IMR-90 (cell line): ENCODE measurements around the gene UPK1B. TPM values are rescaled to one million over a fixed set of nuclear protein-coding genes. Genes with fewer than 3 reads are reported as not detected.
A peak's percentile ranks its signal among the peaks of the same experiment; 100 is the strongest.

Experiments
- ATAC-seq: fragments of 200-7000 bp; cut with Tn5 transposase; 2 replicates; pipeline ENCODE4 v1.9.1; 2020; ENCODE audit warnings: low read depth, mild to moderate bottlenecking, moderate library complexity
- BruUV-seq: library from RNA; stranded (reverse); fragments of 400-500 nt; replicated peaks from 2 replicates; lab custom pipeline; 2021; lab: Mats Ljungman, UMichigan
- CTCF ChIA-PET: fragments of 300-600 bp; formaldehyde crosslinking; extraction: SDS; loops from one replicate; lab custom pipeline; 2021; ENCODE audit warnings: antibody characterized with exemption; lab: Yijun Ruan, JAX
- POLR2A ChIA-PET: fragments of 300-600 bp; sonication (Branson Sonifier 250); formaldehyde crosslinking; loops from one replicate; lab custom pipeline; 2022; ENCODE audit warnings: antibody characterized with exemption; ENCODE audit not compliant: unreplicated experiment; lab: Charles Lee
- DNase-seq: peaks from one replicate; pipeline ENCODE4 v3.0.0; 2013
- H2AFZ ChIP-seq: replicated peaks from 2 replicates; pipeline ENCODE3; 2013; ENCODE audit warnings: low read length, mild to moderate bottlenecking; ENCODE audit not compliant: poor library complexity
- H2AK5ac ChIP-seq: 2 replicates; pipeline ENCODE4 v1.6.1; 2013; ENCODE audit warnings: low read depth, low read length, inconsistent platforms
- H2AK9ac ChIP-seq: replicated peaks from 2 replicates; pipeline ENCODE3; 2013; ENCODE audit warnings: mild to moderate bottlenecking, low read depth, low read length, moderate library complexity; ENCODE audit not compliant: poor library complexity
- H2BK120ac ChIP-seq: 2 replicates; pipeline ENCODE4 v1.6.1; 2013; ENCODE audit warnings: low read depth, low read length, inconsistent platforms
- H2BK15ac ChIP-seq: 3 replicates; pipeline ENCODE4 v1.6.1; 2013; ENCODE audit warnings: low read depth, low read length, inconsistent platforms
- H2BK20ac ChIP-seq: 2 replicates; pipeline ENCODE4 v1.6.1; 2013; ENCODE audit warnings: low read depth, mild to moderate bottlenecking, inconsistent platforms, low read length, moderate library complexity
- H2BK5ac ChIP-seq: 2 replicates; pipeline ENCODE4 v1.6.1; 2013; ENCODE audit warnings: mild to moderate bottlenecking, low read depth, low read length, inconsistent platforms; ENCODE audit not compliant: poor library complexity, severe bottlenecking
- H3K14ac ChIP-seq: replicated peaks from 2 replicates; pipeline ENCODE4 v1.6.1; 2013; ENCODE audit warnings: low read depth, low read length, inconsistent platforms
- H3K18ac ChIP-seq: 2 replicates; pipeline ENCODE4 v1.6.1; 2013; ENCODE audit warnings: low read depth, low read length, control low read depth
- H3K23ac ChIP-seq: 2 replicates; pipeline ENCODE4 v1.6.1; 2013; ENCODE audit warnings: low read depth, low read length, inconsistent platforms
- H3K27ac ChIP-seq: 2 replicates; pipeline ENCODE4 v1.5.1; 2013; ENCODE audit warnings: mild to moderate bottlenecking, control low read depth, low read length; ENCODE audit not compliant: insufficient read depth
- H3K27me3 ChIP-seq: 2 replicates; pipeline ENCODE4 v1.6.1; 2013; ENCODE audit warnings: low read length; ENCODE audit not compliant: control insufficient read depth, insufficient read depth
- H3K36me3 ChIP-seq: 2 replicates; pipeline ENCODE4 v1.6.1; 2013; ENCODE audit warnings: low read length, mixed read lengths; ENCODE audit not compliant: control insufficient read depth, insufficient read depth
- H3K4ac ChIP-seq: 2 replicates; pipeline ENCODE4 v1.6.1; 2013; ENCODE audit warnings: low read depth, low read length, inconsistent platforms
- H3K4me1 ChIP-seq: 2 replicates; pipeline ENCODE4 v1.6.1; 2013; ENCODE audit warnings: low read length, mixed read lengths; ENCODE audit not compliant: control insufficient read depth, insufficient read depth
- H3K4me2 ChIP-seq: 2 replicates; pipeline ENCODE4 v1.6.1; 2013; ENCODE audit warnings: low read depth, mild to moderate bottlenecking, control low read depth, low read length, moderate library complexity
- H3K4me3 ChIP-seq: 2 replicates; pipeline ENCODE4 v1.5.1; 2013; ENCODE audit warnings: low read depth, mild to moderate bottlenecking, control low read depth, low read length, moderate library complexity; ENCODE audit not compliant: insufficient read depth
- H3K56ac ChIP-seq: 2 replicates; pipeline ENCODE4 v1.6.1; 2013; ENCODE audit warnings: low read length, inconsistent platforms; ENCODE audit not compliant: insufficient read depth; ENCODE audit errors: extremely low read depth
- H3K79me1 ChIP-seq, 2 experiments: 2 replicates each; pipeline ENCODE4 v1.6.1; 2013; ENCODE audit warnings: low read length in 2 of 2, inconsistent platforms in 1 of 2, low read depth in 1 of 2
- H3K9ac ChIP-seq: 2 replicates; pipeline ENCODE4 v1.6.1; 2013; ENCODE audit warnings: low read depth, low read length, control low read depth
- H3K9me1 ChIP-seq: 2 replicates; pipeline ENCODE4 v1.6.1; 2013; ENCODE audit warnings: low read length, inconsistent platforms; ENCODE audit not compliant: insufficient read depth
- H3K9me3 ChIP-seq: 2 replicates; pipeline ENCODE4 v1.6.1; 2013; ENCODE audit warnings: low read length; ENCODE audit not compliant: control insufficient read depth, insufficient read depth
- H4K20me1 ChIP-seq: 2 replicates; pipeline ENCODE4 v1.6.1; 2013; ENCODE audit warnings: low read length, inconsistent platforms; ENCODE audit not compliant: insufficient read depth
- H4K5ac ChIP-seq: 2 replicates; pipeline ENCODE4 v1.6.1; 2013; ENCODE audit warnings: mild to moderate bottlenecking, low read depth, low read length, control low read depth
- H4K8ac ChIP-seq, 2 experiments: 2 replicates each; pipeline ENCODE4 v1.6.1; 2013; ENCODE audit warnings: low read depth in 2 of 2, low read length in 2 of 2, control low read depth in 1 of 2, inconsistent platforms in 1 of 2
- H4K91ac ChIP-seq: 2 replicates; pipeline ENCODE4 v1.6.1; 2013; ENCODE audit warnings: low read depth, low read length, inconsistent platforms; ENCODE audit not compliant: insufficient read depth
- BHLHE40 ChIP-seq: fragments of 150-350 bp; IDR thresholded peaks from 2 replicates; pipeline ENCODE4 v1.6.1; 2016; ENCODE audit warnings: mild to moderate bottlenecking, low read depth, low read length
- FOS ChIP-seq: fragments of 150-350 bp; IDR thresholded peaks from 2 replicates; pipeline ENCODE4 v1.6.1; 2016; ENCODE audit warnings: low read depth, low read length
- MAFK ChIP-seq: IDR thresholded peaks from 2 replicates; pipeline ENCODE4 v1.6.1; 2012; ENCODE audit warnings: low read depth, low read length, improper control_type of control experiment
- SMC3 ChIP-seq: fragments of 150-350 bp; IDR thresholded peaks from 2 replicates; pipeline ENCODE4 v1.6.1; 2016; ENCODE audit warnings: low read depth, mild to moderate bottlenecking, antibody characterized with exemption, low read length, moderate library complexity
- dilution Hi-C: fragments of 300-500 bp; cut with HindIII; formaldehyde crosslinking; loops from one replicate; pipeline ENCODE4 v1.14.3; 2018; ENCODE audit warnings: low sequenced_read_pairs; ENCODE audit not compliant: unreplicated experiment
- in situ Hi-C: fragments of 300-500 bp; cut with MboI; formaldehyde crosslinking; loops from 3 replicates; pipeline ENCODE4 v1.14.3; 2019; ENCODE audit warnings: low sequenced_read_pairs, inconsistent platforms, mixed read lengths
- intact Hi-C: fragments of 100-400 bp; cut with micrococcal nuclease; formaldehyde crosslinking; loops from 2 replicates; pipeline ENCODE4 v1.10.0; 2022
- polyA plus RNA-seq, 3 experiments: library from polyadenylated mRNA; depleted of rRNA; stranded (reverse); fragments of >200 nt; gene quantifications; 2 replicates each; pipeline ENCODE4 v1.2.3, GENCODE V29; 2012; ENCODE audit warnings: low replicate concordance in 1 of 3
- total RNA-seq: library from RNA; depleted of rRNA; stranded (reverse); fragments of >200 nt; gene quantifications from 2 replicates; pipeline ENCODE4 v1.2.3, GENCODE V29; 2012

UPK1B gene
- total and polyA plus RNA-seq, 2 of the 4 experiments (the other 2 are of a cell fraction), result 0.36 to 0.55 TPM

GRCh38 chr3:119145128-119145499, 28.3 kb upstream of the UPK1B start:
- H2BK15ac ChIP-seq, result no peak overlapping the region
- 0 out of 2 replicates have a peak overlapping the region, but pooled peaks have one; percentile 29 for H3K4ac ChIP-seq
- H3K4me2 ChIP-seq, result no peak overlapping the region
- ChIA-PET POLR2A (interaction anchor here (0.5 to 1.0 kb wide), 2 partner anchors 9 to 96 kb away, joined by 3 to 4 read pairs; partner anchors contain the start of gene B4GALT4), CTCF (interaction anchor here (1.3 kb wide), 1 partner anchor 96 kb away, joined by 8 read pairs; no protein-coding TSS in a partner anchor)
- dilution Hi-C loops, result no loop called here
- no peak overlapping the region for H3K4me3 ChIP-seq
- H3K27ac ChIP-seq, result no peak overlapping the region
- H3K9me3 ChIP-seq, result no peaks in the 10 kb centered on the region
- TF ChIP-seq BHLHE40 (no peak), MAFK (no peak), FOS (no peak), SMC3 (no peak)
- H2BK5ac ChIP-seq, result no peak overlapping the region
- no peak overlapping the region for H2AK5ac ChIP-seq
- DNase-seq (no peak), ATAC-seq (no peak)
- intact Hi-C loops, result loop anchor here (1.0 to 5.0 kb wide), 5 partner anchors 37 to 536 kb away; no protein-coding TSS in a partner anchor
- 0 out of 2 replicates have a peak overlapping the region, but pooled peaks have one; percentile 40 for H4K5ac ChIP-seq
- H3K79me1 ChIP-seq, result no peaks in the 10 kb centered on the region
- H3K9ac ChIP-seq, result no peak overlapping the region
- H2BK20ac ChIP-seq, result peak overlapping the region; percentile 41; the same call in 1 of the 2 replicates
- no peak overlapping the region; the same call in 1 of the 2 replicates for H2BK120ac ChIP-seq
- in situ Hi-C loops, result loop anchor here (5.0 to 25.0 kb wide), 2 partner anchors 97 to 542 kb away; partner anchors contain the start of genes B4GALT4 and COX17
- no peak overlapping the region for H3K56ac ChIP-seq
- no peak overlapping the region for H3K18ac ChIP-seq
- H3K14ac ChIP-seq, result no peak overlapping the region
- H3K9me1 ChIP-seq, result peaks cover 2% of the 10 kb centered on the region; the same call in 1 of the 2 replicates
- no peak overlapping the region for H4K91ac ChIP-seq
- no peaks in the 10 kb centered on the region for H3K27me3 ChIP-seq
- H3K4me1 ChIP-seq, result peaks cover 4% of the 10 kb centered on the region
- no peak overlapping the region for H3K23ac ChIP-seq
- no peaks in the 10 kb centered on the region for H3K36me3 ChIP-seq
- no peak overlapping the region for H2AK9ac ChIP-seq
- H4K20me1 ChIP-seq, result no peaks in the 10 kb centered on the region
- H4K8ac ChIP-seq, result no peak overlapping the region
- BruUV-seq, result no TSS peak
- no peak overlapping the region for H2AFZ ChIP-seq
